GM12878 (cell line): ENCODE results near the gene FAM50A. TPM values are rescaled to one million over a fixed set of nuclear protein-coding genes. Genes with fewer than 3 reads are reported as not detected.
"Not testable (repeated sequence)": the region's sequence is repeated elsewhere in the genome, so short reads cannot be mapped to it uniquely, and the experiment has no call there.

Experiments used
- ATAC-seq: fragments of 200-7000 bp; cut with Tn5 transposase; 3 replicates; pipeline ENCODE4 v1.9.1; 2020; ENCODE audit warnings: mild to moderate bottlenecking, moderate library complexity
- BruUV-seq: library from RNA; stranded (reverse); fragments of 400-500 nt; replicated peaks from 2 replicates; lab custom pipeline; 2021; lab: Mats Ljungman, UMichigan
- CTCF ChIA-PET: fragments of 300-600 bp; sonication (Branson Sonifier 250); formaldehyde crosslinking; extraction: SDS; loops from one replicate; lab custom pipeline; 2021; ENCODE audit warnings: inconsistent platforms; lab: Yijun Ruan, JAX
- POLR2A ChIA-PET: fragments of 350-600 bp; formaldehyde crosslinking; extraction: SDS; loops from one replicate; lab custom pipeline; 2021; ENCODE audit warnings: inconsistent platforms; lab: Charles Lee
- RAD21 ChIA-PET: fragments of 300-600 bp; sonication (Branson Sonifier 250); formaldehyde crosslinking; loops from one replicate; lab custom pipeline; 2023; ENCODE audit warnings: antibody characterized with exemption; ENCODE audit not compliant: unreplicated experiment; lab: Charles Lee
- SMC1A ChIA-PET: fragments of 300-600 bp; sonication (Branson Sonifier 250); formaldehyde crosslinking; loops from one replicate; lab custom pipeline; 2023; ENCODE audit not compliant: unreplicated experiment, uncharacterized antibody; lab: Charles Lee
- DNase-seq: peaks from one replicate; pipeline ENCODE4 v3.0.0-alpha.2; 2011; ENCODE audit warnings: low read depth, low spot score
- FAIRE-seq: peaks from 3 replicates; lab custom pipeline; 2011; peaks lifted over from hg19 to GRCh38; lab: Jason Lieb, UNC
- H2AFZ ChIP-seq: 2 replicates; pipeline ENCODE4 v1.6.0; 2011; ENCODE audit warnings: low read depth, low read length, control low read depth; ENCODE audit not compliant: control insufficient read depth
- H3K27ac ChIP-seq: 2 replicates; pipeline ENCODE4 v1.5.1; 2011; ENCODE audit warnings: control low read depth; ENCODE audit not compliant: control insufficient read depth, insufficient read depth
- H3K27me3 ChIP-seq, 2 experiments: replicated peaks in 1 of 2; 2 replicates each; pipeline versions ENCODE4 v1.6.0 to v1.6.1; 2011; ENCODE audit warnings: low read length in 1 of 2; ENCODE audit not compliant: control insufficient read depth in 2 of 2, insufficient read depth in 2 of 2
- H3K36me3 ChIP-seq, 2 experiments: 2 replicates each; pipeline ENCODE4 v1.5.1; 2011; ENCODE audit warnings: low read length in 1 of 2; ENCODE audit not compliant: control insufficient read depth in 2 of 2, insufficient read depth in 2 of 2
- H3K4me1 ChIP-seq: 2 replicates; pipeline ENCODE4 v1.6.1; 2011; ENCODE audit warnings: mild to moderate bottlenecking, low read length, moderate library complexity, mixed read lengths; ENCODE audit not compliant: control insufficient read depth, insufficient read depth
- H3K4me2 ChIP-seq: 2 replicates; pipeline ENCODE4 v1.6.0; 2011; ENCODE audit warnings: control low read depth; ENCODE audit not compliant: control insufficient read depth, insufficient read depth
- H3K4me3 ChIP-seq: fragments of 200-600 bp; sonication (generic); 2 replicates; pipeline ENCODE4 v1.5.1; 2016
- H3K79me2 ChIP-seq: 2 replicates; pipeline ENCODE4 v1.6.0; 2011; ENCODE audit warnings: low read length; ENCODE audit not compliant: control insufficient read depth, insufficient read depth
- H3K9ac ChIP-seq: 2 replicates; pipeline ENCODE4 v1.8.0; 2011; ENCODE audit warnings: low read length, control low read depth, mixed read lengths; ENCODE audit not compliant: control insufficient read depth, insufficient read depth
- H3K9me3 ChIP-seq: replicated peaks from 3 replicates; pipeline ENCODE4 v1.5.1; 2011; ENCODE audit warnings: mild to moderate bottlenecking, low read length; ENCODE audit not compliant: control insufficient read depth, insufficient read depth
- H4K20me1 ChIP-seq: 2 replicates; pipeline ENCODE4 v1.6.0; 2011; ENCODE audit not compliant: control insufficient read depth, insufficient read depth
- SPI1 ChIP-seq: IDR thresholded peaks from 2 replicates; pipeline ENCODE4 v1.6.1; 2011; ENCODE audit warnings: low read depth, mild to moderate bottlenecking, low read length, moderate library complexity, borderline replicate concordance; ENCODE audit not compliant: insufficient read depth
- WGBS: methylation state at CpG from one replicate; pipeline ENCODE4 v1.1.6; 2016; ENCODE audit warnings: low lambda C conversion rate; ENCODE audit not compliant: insufficient replicate concordance, insufficient coverage; ENCODE audit errors: missing lambda C conversion rate; 5-methylcytosine and 5-hydroxymethylcytosine counted together
- in situ Hi-C: fragments of 300-500 bp; cut with MboI; formaldehyde crosslinking; loops from 9 replicates; pipeline ENCODE4 v1.14.3; 2018; ENCODE audit warnings: mixed read lengths
- intact Hi-C: fragments of 100-400 bp; cut with micrococcal nuclease; formaldehyde crosslinking; loops from one replicate; pipeline ENCODE4 v1.14.2; 2022; ENCODE audit not compliant: unreplicated experiment
- microRNA-seq: library from miRNA; unstranded; fragments of <30 nt; microRNA quantifications from one replicate; pipeline ENCODE4, GENCODE V29; 2018
- polyA plus RNA-seq, 11 experiments: library from polyadenylated mRNA; depleted of rRNA in 4 of 11; unstranded in 6 of 11; stranded (reverse) in 5 of 11; fragments of >200 nt; fragmentation: Nextera tagmentation in 4 of 11; fragmentation: Illumina TruSeq in 1 of 11; extraction: Ambion mirVana in 4 of 11; extraction: Trizol in 1 of 11; gene quantifications; 1 replicate in 1 of 11; 2 replicates in 10 of 11; pipeline versions ENCODE4 v1.2.1 to v1.2.3, GENCODE V29; 2011 to 2016; ENCODE audit warnings: inconsistent platforms in 2 of 11, missing spikeins in 2 of 11, low read depth in 1 of 11
- small RNA-seq: library from RNA; depleted of rRNA; stranded (forward); fragments of <200 nt; gene quantifications from one replicate; pipeline ENCODE3, GENCODE V24; 2014
- total RNA-seq, 4 experiments: library from RNA; depleted of rRNA in 3 of 4; stranded (reverse); fragments of >200 nt in 3 of 4; fragmentation: Illumina TruSeq in 1 of 4; extraction: Trizol in 1 of 4; gene quantifications; 2 replicates each; pipeline versions ENCODE4 v1.2.1 to v1.2.3, GENCODE V29; 2013 to 2021

The FAM50A gene
- total and polyA plus RNA-seq, 10 of the 15 experiments (the other 5 are each of a cell fraction or from before 2014, with no cell fraction given): 4.2 to 46.7 (median 34.6) TPM

DNA sequence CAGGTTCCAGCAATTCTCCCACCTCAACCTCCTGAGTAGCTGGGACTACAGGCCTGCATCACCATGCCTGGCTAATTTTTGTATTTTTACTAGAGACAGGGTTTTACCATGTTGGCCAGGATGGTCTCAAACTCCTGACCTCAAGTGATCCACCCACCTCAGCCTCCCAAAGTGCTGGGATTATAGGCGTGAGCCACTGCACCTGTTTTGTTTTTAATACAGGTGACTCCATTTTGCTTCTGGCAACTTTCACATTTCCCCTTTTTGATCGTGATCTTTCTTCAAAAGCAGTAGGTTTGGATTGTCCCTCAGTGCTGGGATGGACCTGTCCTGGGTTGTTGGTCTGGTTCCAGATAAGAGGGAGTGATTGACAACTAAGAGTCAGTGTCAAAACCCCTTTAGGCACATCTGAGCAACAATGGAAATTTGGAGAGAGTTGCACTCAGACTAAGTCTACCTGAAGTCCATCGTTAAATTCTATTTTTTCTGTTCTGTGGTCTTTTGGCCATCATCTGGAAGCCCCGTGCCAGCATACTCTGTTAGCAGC lies 52.7 kb downstream of the FAM50A start:
- H3K4me2 ChIP-seq, H4K20me1 ChIP-seq, H3K79me2 ChIP-seq, BruUV-seq, ATAC-seq, H3K4me1 ChIP-seq, FAIRE-seq, H3K4me3 ChIP-seq, DNase-seq, H3K36me3 ChIP-seq, in situ Hi-C loops, H3K27me3 ChIP-seq, H3K9me3 ChIP-seq, H3K9ac ChIP-seq, intact Hi-C loops: not testable (repeated sequence)
- 12% methylated on average over 4 of the region's 4 CpGs for WGBS
- RAD21 ChIA-PET: interaction anchor here (0.8 to 1.1 kb wide), 2 partner anchors 10 to 30 kb away, joined by 3 to 4 read pairs; partner anchors contain the start of gene UBL4A
- POLR2A ChIA-PET: interaction anchor here (1.1 kb wide), 1 partner anchor 30 kb away, joined by 3 read pairs; no protein-coding TSS in a partner anchor
- Histone ChIP-seq H3K27ac (peak overlapping the region; percentile 4; the same call in 1 of the 2 replicates), H2AFZ (peak overlapping the region; percentile 9; the same call in 1 of the 2 replicates)
- CTCF ChIA-PET: interaction anchor here (1.6 to 2.6 kb wide), 2 partner anchors 19 to 31 kb away, joined by 3 to 9 read pairs; no protein-coding TSS in a partner anchor
- SMC1A ChIA-PET: interaction anchor here (0.6 to 1.6 kb wide), 2 partner anchors 31 to 33 kb away, joined by 3 to 7 read pairs; no protein-coding TSS in a partner anchor
- 0 out of 2 replicates have a peak, but pooled peaks have one; percentile 22 for TF ChIP-seq SPI1

Small RNA genes lying within 50 kb of the gene (microRNA-seq; reads per million reads assigned to microRNA genes)
- gene MIR6858: not detected

Small RNA genes lying within 50 kb of the gene (small RNA-seq; reads per million reads assigned to genes)
- gene MIR6858 (0.35 reads per million), gene RN7SL697P (not detected), gene SNORA70 (not detected)

Other genes with a start within 250 kb of the FAM50A start
Only the 7 nearest of the 21 such genes appear.
- gene DNASE1L1, start 34.9 kb upstream of the FAM50A start, total RNA-seq (2014; rRNA removed): 19.3 and 19.7 TPM in 2 replicates
- 6.4 and 7.3 TPM in 2 replicates for gene DNASE1L1, start 34.9 kb upstream of the FAM50A start, total RNA-seq (2014; rRNA removed; fragmentation: Illumina TruSeq; extraction: Trizol)
- 13.5 and 14.6 TPM in 2 replicates for gene DNASE1L1, start 34.9 kb upstream of the FAM50A start, total RNA-seq (2021)
- 3.1 and 4.4 TPM in 2 replicates for gene DNASE1L1, start 34.9 kb upstream of the FAM50A start, polyA plus RNA-seq (2011; rRNA removed)
- 4.1 and 6.7 TPM in 2 replicates for gene DNASE1L1, start 34.9 kb upstream of the FAM50A start, polyA plus RNA-seq (2014; fragmentation: Illumina TruSeq; extraction: Trizol)
- under 1 TPM; 0.60 to 0.74 TPM for gene DNASE1L1, start 34.9 kb upstream of the FAM50A start, polyA plus RNA-seq (2014; fragmentation: Nextera tagmentation; extraction: Ambion mirVana)
- gene DNASE1L1, start 34.9 kb upstream of the FAM50A start, polyA plus RNA-seq (2014; rRNA removed): 20.0 and 22.7 TPM in 2 replicates
- gene DNASE1L1, start 34.9 kb upstream of the FAM50A start, polyA plus RNA-seq (2016; fragmentation: Nextera tagmentation; extraction: Ambion mirVana): 10 to 100 TPM in 1 of 2 experiments, 1 to 10 TPM in 1; 6.9 to 10.9 TPM
- 25.3 and 31.3 TPM in 2 replicates for gene TAFAZZIN, start 32.6 kb upstream of the FAM50A start, total RNA-seq (2014; rRNA removed)
- 14.2 and 15.3 TPM in 2 replicates for gene TAFAZZIN, start 32.6 kb upstream of the FAM50A start, total RNA-seq (2014; rRNA removed; fragmentation: Illumina TruSeq; extraction: Trizol)
- 37.0 and 39.2 TPM in 2 replicates for gene TAFAZZIN, start 32.6 kb upstream of the FAM50A start, total RNA-seq (2021)
- gene TAFAZZIN, start 32.6 kb upstream of the FAM50A start, polyA plus RNA-seq (2011; rRNA removed): 15.7 and 20.0 TPM in 2 replicates
- gene TAFAZZIN, start 32.6 kb upstream of the FAM50A start, polyA plus RNA-seq (2014; fragmentation: Illumina TruSeq; extraction: Trizol): 21.8 and 22.6 TPM in 2 replicates
- gene TAFAZZIN, start 32.6 kb upstream of the FAM50A start, polyA plus RNA-seq (2014; fragmentation: Nextera tagmentation; extraction: Ambion mirVana): 1 to 10 TPM in 1 of 2 experiments, under 1 TPM in 1; 0.71 to 1.4 TPM
- gene TAFAZZIN, start 32.6 kb upstream of the FAM50A start, polyA plus RNA-seq (2014; rRNA removed): 43.1 and 50.4 TPM in 2 replicates
- 10 to 100 TPM; 25.0 to 31.6 TPM for gene TAFAZZIN, start 32.6 kb upstream of the FAM50A start, polyA plus RNA-seq (2016; fragmentation: Nextera tagmentation; extraction: Ambion mirVana)
- 23.0 and 25.0 TPM in 2 replicates for gene ATP6AP1, start 15.5 kb upstream of the FAM50A start, total RNA-seq (2014; rRNA removed)
- 15.3 and 15.8 TPM in 2 replicates for gene ATP6AP1, start 15.5 kb upstream of the FAM50A start, total RNA-seq (2014; rRNA removed; fragmentation: Illumina TruSeq; extraction: Trizol)
- 31.2 and 35.7 TPM in 2 replicates for gene ATP6AP1, start 15.5 kb upstream of the FAM50A start, total RNA-seq (2021)
- gene ATP6AP1, start 15.5 kb upstream of the FAM50A start, polyA plus RNA-seq (2011; rRNA removed): 20.2 and 39.8 TPM in 2 replicates
- 19.5 and 32.8 TPM in 2 replicates for gene ATP6AP1, start 15.5 kb upstream of the FAM50A start, polyA plus RNA-seq (2014; fragmentation: Illumina TruSeq; extraction: Trizol)
- gene ATP6AP1, start 15.5 kb upstream of the FAM50A start, polyA plus RNA-seq (2014; fragmentation: Nextera tagmentation; extraction: Ambion mirVana): 1 to 10 TPM; 4.5 to 7.8 TPM
- gene ATP6AP1, start 15.5 kb upstream of the FAM50A start, polyA plus RNA-seq (2014; rRNA removed): 44.2 and 45.5 TPM in 2 replicates
- 10 to 100 TPM; 56.3 to 56.4 TPM for gene ATP6AP1, start 15.5 kb upstream of the FAM50A start, polyA plus RNA-seq (2016; fragmentation: Nextera tagmentation; extraction: Ambion mirVana)
- gene GDI1, start 7.0 kb upstream of the FAM50A start, total RNA-seq (2014; rRNA removed): 46.6 and 59.9 TPM in 2 replicates
- 22.2 and 22.7 TPM in 2 replicates for gene GDI1, start 7.0 kb upstream of the FAM50A start, total RNA-seq (2014; rRNA removed; fragmentation: Illumina TruSeq; extraction: Trizol)
- 57.9 and 61.3 TPM in 2 replicates for gene GDI1, start 7.0 kb upstream of the FAM50A start, total RNA-seq (2021)
- 48.1 and 102 TPM in 2 replicates for gene GDI1, start 7.0 kb upstream of the FAM50A start, polyA plus RNA-seq (2011; rRNA removed)
- 45.1 and 64.1 TPM in 2 replicates for gene GDI1, start 7.0 kb upstream of the FAM50A start, polyA plus RNA-seq (2014; fragmentation: Illumina TruSeq; extraction: Trizol)
- gene GDI1, start 7.0 kb upstream of the FAM50A start, polyA plus RNA-seq (2014; fragmentation: Nextera tagmentation; extraction: Ambion mirVana): 1 to 10 TPM in 1 of 2 experiments, under 1 TPM in 1; 0.92 to 4.3 TPM
- 82.1 and 101 TPM in 2 replicates for gene GDI1, start 7.0 kb upstream of the FAM50A start, polyA plus RNA-seq (2014; rRNA removed)
- gene GDI1, start 7.0 kb upstream of the FAM50A start, polyA plus RNA-seq (2016; fragmentation: Nextera tagmentation; extraction: Ambion mirVana): 10 to 100 TPM; 34.5 to 39.3 TPM
- gene PLXNA3, start 14.1 kb downstream of the FAM50A start, total RNA-seq (2014; rRNA removed): 2.7 and 3.6 TPM in 2 replicates
- 3.3 and 3.7 TPM in 2 replicates for gene PLXNA3, start 14.1 kb downstream of the FAM50A start, total RNA-seq (2014; rRNA removed; fragmentation: Illumina TruSeq; extraction: Trizol)
- 19.2 and 26.8 TPM in 2 replicates for gene PLXNA3, start 14.1 kb downstream of the FAM50A start, total RNA-seq (2021)
- gene PLXNA3, start 14.1 kb downstream of the FAM50A start, polyA plus RNA-seq (2011; rRNA removed): 3.2 and 11.0 TPM in 2 replicates
- gene PLXNA3, start 14.1 kb downstream of the FAM50A start, polyA plus RNA-seq (2014; fragmentation: Illumina TruSeq; extraction: Trizol): 4.8 and 10.8 TPM in 2 replicates
- under 1 TPM; 0.26 to 0.32 TPM for gene PLXNA3, start 14.1 kb downstream of the FAM50A start, polyA plus RNA-seq (2014; fragmentation: Nextera tagmentation; extraction: Ambion mirVana)
- gene PLXNA3, start 14.1 kb downstream of the FAM50A start, polyA plus RNA-seq (2014; rRNA removed): 14.5 and 20.1 TPM in 2 replicates
- gene PLXNA3, start 14.1 kb downstream of the FAM50A start, polyA plus RNA-seq (2016; fragmentation: Nextera tagmentation; extraction: Ambion mirVana): 1 to 10 TPM; 3.0 to 3.4 TPM
- gene LAGE3, start 35.1 kb downstream of the FAM50A start, total RNA-seq (2014; rRNA removed): 32.0 and 34.6 TPM in 2 replicates
- gene LAGE3, start 35.1 kb downstream of the FAM50A start, total RNA-seq (2014; rRNA removed; fragmentation: Illumina TruSeq; extraction: Trizol): 8.9 and 9.5 TPM in 2 replicates
- gene LAGE3, start 35.1 kb downstream of the FAM50A start, total RNA-seq (2021): 26.2 and 27.6 TPM in 2 replicates
- 6.1 and 11.8 TPM in 2 replicates for gene LAGE3, start 35.1 kb downstream of the FAM50A start, polyA plus RNA-seq (2011; rRNA removed)
- 1.0 and 6.4 TPM in 2 replicates for gene LAGE3, start 35.1 kb downstream of the FAM50A start, polyA plus RNA-seq (2014; fragmentation: Illumina TruSeq; extraction: Trizol)
- gene LAGE3, start 35.1 kb downstream of the FAM50A start, polyA plus RNA-seq (2014; fragmentation: Nextera tagmentation; extraction: Ambion mirVana): 10 to 100 TPM in 1 of 2 experiments, 1 to 10 TPM in 1; 5.3 to 10.2 TPM
- 28.5 and 31.7 TPM in 2 replicates for gene LAGE3, start 35.1 kb downstream of the FAM50A start, polyA plus RNA-seq (2014; rRNA removed)
- 10 to 100 TPM; 62.8 to 63.7 TPM for gene LAGE3, start 35.1 kb downstream of the FAM50A start, polyA plus RNA-seq (2016; fragmentation: Nextera tagmentation; extraction: Ambion mirVana)
- 44.2 and 45.6 TPM in 2 replicates for gene UBL4A, start 42.5 kb downstream of the FAM50A start, total RNA-seq (2014; rRNA removed)
- gene UBL4A, start 42.5 kb downstream of the FAM50A start, total RNA-seq (2014; rRNA removed; fragmentation: Illumina TruSeq; extraction: Trizol): 24.7 and 26.0 TPM in 2 replicates
- gene UBL4A, start 42.5 kb downstream of the FAM50A start, total RNA-seq (2021): 34.3 and 38.0 TPM in 2 replicates
- gene UBL4A, start 42.5 kb downstream of the FAM50A start, polyA plus RNA-seq (2011; rRNA removed): 14.4 and 20.4 TPM in 2 replicates
- gene UBL4A, start 42.5 kb downstream of the FAM50A start, polyA plus RNA-seq (2014; fragmentation: Illumina TruSeq; extraction: Trizol): 12.2 and 30.0 TPM in 2 replicates
- gene UBL4A, start 42.5 kb downstream of the FAM50A start, polyA plus RNA-seq (2014; fragmentation: Nextera tagmentation; extraction: Ambion mirVana): 1 to 10 TPM; 4.2 to 7.0 TPM
- gene UBL4A, start 42.5 kb downstream of the FAM50A start, polyA plus RNA-seq (2014; rRNA removed): 41.1 and 43.1 TPM in 2 replicates
- 10 to 100 TPM; 49.8 to 49.9 TPM for gene UBL4A, start 42.5 kb downstream of the FAM50A start, polyA plus RNA-seq (2016; fragmentation: Nextera tagmentation; extraction: Ambion mirVana)